ENCODE data around the gene RECK.
A peak's percentile ranks its signal among the peaks of the same experiment; 100 is the strongest.
"Not testable (repeated sequence)": the region's sequence is repeated elsewhere in the genome, so short reads cannot be mapped to it uniquely, and the experiment has no call there.

Gene RECK, protein sequence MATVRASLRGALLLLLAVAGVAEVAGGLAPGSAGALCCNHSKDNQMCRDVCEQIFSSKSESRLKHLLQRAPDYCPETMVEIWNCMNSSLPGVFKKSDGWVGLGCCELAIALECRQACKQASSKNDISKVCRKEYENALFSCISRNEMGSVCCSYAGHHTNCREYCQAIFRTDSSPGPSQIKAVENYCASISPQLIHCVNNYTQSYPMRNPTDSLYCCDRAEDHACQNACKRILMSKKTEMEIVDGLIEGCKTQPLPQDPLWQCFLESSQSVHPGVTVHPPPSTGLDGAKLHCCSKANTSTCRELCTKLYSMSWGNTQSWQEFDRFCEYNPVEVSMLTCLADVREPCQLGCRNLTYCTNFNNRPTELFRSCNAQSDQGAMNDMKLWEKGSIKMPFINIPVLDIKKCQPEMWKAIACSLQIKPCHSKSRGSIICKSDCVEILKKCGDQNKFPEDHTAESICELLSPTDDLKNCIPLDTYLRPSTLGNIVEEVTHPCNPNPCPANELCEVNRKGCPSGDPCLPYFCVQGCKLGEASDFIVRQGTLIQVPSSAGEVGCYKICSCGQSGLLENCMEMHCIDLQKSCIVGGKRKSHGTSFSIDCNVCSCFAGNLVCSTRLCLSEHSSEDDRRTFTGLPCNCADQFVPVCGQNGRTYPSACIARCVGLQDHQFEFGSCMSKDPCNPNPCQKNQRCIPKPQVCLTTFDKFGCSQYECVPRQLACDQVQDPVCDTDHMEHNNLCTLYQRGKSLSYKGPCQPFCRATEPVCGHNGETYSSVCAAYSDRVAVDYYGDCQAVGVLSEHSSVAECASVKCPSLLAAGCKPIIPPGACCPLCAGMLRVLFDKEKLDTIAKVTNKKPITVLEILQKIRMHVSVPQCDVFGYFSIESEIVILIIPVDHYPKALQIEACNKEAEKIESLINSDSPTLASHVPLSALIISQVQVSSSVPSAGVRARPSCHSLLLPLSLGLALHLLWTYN

DNA sequence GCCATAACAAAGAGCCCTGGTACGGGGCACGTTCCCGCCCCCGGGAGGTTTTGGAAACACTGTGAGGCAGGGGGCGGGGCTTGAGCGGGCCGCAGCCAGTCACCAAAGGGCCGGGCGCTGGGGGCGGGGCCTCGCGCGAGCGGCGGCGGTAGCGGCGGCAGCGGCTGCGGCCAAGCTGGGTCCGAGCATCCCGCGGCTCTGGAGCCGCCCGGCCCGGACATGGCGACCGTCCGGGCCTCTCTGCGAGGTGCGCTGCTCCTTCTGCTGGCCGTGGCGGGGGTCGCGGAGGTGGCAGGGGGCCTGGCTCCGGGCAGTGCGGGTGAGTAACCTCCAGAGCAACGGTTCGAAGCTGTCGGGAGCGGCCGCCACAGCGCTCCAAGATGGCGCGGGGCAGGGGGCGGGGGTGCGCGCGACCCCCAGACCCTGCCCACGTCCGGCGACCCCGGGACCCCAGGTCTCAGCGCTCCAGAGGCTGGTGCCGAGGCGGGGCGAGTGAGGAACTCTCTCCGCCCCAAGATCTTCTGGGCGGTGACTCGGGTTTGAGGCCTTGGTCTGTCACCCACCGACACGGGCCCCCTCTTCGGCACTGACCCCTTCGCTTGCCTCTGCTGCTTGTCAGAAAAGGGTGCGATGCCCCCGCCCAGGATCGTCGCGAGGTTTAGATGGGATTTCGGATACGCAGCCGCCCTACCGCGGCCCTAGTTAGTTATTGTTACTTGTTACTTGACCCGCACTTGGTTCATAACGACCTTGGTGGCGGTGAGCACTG is at the start of gene RECK:
Gene RECK, plus strand, starts transcription at position 134 of the 769 bp plus-strand sequence. Its CDS starts 86 bp downstream, at position 220.
- peak; percentile 93 for DNase-seq

DNA sequence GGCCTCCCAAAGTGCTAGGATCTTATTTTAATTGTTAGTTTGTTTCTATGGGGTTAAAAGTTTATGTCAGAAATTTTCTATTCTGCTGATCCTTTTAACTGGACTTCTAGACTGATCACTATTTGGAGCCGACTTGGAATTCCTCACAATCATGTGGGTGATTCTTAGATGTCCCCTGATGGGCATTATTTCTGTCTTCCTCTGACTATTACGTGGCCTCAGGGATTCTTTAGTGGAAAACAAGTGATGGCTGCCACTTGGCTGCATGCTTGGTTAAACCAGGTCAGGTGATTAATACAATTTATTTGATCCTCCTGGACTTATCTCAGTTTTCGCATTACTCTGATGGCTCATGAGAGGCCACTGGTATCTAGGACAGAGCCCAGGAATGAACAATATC is 46.6 kb upstream of the RECK start:
- no peak for DNase-seq

DNA sequence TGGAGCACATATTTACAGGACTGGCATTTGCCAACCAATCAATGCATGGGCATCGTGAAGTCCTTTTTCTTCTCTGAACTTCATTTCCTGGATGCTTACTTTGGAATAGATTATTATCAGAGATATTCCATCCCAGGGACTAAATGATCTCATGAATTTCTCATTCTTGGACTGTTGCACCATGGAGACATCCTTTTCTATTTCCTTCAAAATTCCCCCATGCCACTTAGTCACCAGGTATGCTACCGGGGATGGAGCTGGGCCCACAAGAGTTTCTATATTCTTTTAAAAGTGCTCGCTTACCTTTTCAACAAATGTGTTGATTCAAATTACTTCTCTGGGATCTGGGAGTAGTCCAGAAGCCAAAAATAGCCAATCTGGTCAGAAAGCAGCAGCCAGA is 43.6 kb upstream of the RECK start:
- not testable (repeated sequence) for DNase-seq

DNA sequence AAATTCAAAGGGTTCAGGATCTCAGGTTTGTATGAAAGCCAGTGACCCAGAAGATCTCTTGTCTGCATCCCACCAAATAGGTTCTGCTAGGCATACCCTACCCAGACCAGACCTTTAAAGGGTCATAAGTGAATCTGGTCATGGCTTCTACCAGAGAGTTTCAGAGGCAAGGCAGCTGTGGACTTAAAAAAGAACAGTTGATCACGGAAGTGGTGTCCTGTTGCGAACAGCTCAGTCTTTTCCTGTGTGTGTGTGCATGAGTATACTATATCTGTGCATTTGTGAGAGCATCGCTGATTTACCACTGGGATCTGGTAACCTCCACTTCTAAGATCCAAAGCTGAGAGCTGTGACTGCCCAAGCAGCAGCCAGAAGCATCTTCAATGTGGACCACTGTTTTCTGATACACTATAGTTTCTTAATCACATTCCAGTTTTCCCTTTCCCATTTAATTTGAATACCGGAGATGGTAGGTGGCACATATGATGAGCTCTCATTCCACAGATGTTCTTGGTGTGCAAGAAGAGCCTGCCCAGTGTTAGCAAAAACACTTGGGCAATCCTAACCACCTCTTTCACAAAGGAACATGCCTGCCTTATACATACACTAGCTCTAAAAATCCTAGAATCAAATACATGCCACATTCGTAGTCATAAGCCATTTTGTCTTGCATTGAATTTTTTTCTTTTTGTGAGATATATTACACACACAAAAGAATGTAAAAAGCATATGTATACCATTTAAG is 42.6 kb upstream of the RECK start:
- DNase-seq = no peak

DNA sequence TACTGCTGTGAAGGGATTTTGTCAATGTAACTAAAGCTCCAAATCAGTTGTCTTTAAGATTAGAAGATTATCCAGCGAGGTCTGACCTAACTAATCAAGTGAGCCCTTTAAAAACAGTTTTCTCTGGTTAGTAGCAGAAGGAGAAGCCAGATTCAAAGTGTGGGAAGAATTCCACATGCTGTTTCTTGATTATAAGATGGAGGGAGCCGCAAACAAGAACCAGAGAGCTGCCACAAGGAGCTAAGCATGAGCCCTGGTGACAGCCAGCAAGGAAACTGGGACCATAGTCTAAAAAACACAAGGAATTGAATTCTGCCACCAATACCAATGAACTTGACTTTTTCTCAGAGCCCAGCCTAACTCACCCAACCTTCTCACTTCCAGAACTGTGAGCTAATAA is 41.8 kb upstream of the RECK start:
- no peak for DNase-seq

DNA sequence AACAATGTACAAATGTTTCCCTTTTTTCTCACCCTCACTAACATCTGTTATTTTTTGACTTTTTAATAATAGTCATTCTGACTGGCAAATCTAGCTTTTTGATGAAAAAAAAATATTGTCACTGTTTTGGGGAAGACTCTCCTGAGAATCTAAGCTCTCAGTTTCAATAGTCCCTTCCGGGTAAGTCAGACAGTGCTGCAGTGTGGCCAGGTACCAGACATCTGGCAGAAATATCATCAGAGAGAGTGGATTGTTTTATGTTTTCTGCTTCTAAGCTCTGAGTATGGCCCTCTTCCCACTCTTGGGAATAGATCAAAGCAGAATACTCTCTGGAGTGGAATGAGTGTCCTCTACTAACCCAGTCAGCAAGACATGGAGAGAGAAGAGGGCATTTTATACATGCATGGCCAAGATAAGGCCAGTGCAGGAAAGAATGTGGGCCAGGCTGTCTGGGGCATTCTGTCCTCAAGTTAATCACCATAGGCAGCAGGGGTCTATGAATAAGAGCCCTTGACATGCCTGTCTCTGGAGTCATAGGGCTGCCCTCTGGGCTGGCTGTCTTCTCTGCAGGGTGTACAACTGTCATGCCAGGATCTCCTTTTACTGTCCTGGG is 40.2 kb upstream of the RECK start:
- peak; percentile 70 for DNase-seq

DNA sequence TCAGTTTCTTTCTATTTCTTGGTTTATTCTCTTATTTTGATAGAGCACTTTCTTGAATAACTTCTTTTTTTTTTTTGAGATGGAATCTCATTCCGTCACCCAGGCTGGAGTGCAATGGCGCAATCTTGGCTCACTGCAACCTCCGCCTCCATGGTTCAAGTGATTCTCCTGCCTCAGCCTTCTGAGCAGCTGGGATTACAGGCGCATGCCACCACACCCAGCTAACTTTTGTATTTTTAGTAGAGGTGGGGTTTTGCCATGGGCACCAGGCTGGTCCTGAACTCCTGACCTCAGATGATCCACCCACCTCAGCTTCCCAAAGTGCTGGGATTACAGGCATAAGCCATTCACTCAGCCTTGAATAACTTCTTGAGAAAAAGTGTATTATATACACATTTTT is 39.7 kb upstream of the RECK start:
- not testable (repeated sequence) for DNase-seq

DNA sequence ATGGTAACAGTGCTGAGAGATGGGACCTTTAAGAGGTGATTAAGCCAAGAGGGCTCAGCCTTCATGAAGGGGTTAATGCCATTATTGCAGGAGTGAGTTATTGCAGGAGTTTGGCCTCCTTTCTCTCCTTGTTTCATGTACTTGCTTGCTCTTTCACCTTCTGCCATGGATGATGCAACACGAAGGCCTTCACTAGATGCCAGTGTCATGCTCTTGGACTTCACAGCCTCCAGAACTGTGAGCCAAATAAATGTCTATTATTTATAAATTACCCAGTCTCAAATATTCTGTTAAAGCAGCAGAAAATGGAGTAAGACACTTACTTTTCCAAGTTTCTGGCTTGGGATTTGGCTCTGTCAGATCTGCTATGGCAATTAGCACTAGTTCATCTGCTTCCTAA is 38.4 kb upstream of the RECK start:
- DNase-seq = no peak

DNA sequence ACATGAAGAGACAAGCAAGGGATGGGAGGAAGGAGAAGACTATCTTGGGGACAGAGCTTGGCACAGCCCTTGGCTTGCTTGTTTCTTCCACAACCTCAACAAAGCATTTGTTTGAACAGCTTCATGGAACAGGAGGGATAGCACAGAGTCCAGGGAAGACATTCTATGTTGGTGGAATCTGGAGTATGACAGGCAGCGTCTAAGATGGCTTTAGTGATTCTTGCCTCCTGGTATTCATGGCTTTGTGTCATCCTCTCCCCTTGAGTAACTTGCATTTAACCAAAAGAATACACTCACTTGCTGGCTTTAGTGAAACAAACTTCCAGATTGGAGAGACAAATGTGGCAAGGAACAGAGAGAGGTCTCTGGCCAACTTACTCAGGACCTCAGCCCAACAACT is 30.8 kb upstream of the RECK start:
- no peak for DNase-seq

DNA sequence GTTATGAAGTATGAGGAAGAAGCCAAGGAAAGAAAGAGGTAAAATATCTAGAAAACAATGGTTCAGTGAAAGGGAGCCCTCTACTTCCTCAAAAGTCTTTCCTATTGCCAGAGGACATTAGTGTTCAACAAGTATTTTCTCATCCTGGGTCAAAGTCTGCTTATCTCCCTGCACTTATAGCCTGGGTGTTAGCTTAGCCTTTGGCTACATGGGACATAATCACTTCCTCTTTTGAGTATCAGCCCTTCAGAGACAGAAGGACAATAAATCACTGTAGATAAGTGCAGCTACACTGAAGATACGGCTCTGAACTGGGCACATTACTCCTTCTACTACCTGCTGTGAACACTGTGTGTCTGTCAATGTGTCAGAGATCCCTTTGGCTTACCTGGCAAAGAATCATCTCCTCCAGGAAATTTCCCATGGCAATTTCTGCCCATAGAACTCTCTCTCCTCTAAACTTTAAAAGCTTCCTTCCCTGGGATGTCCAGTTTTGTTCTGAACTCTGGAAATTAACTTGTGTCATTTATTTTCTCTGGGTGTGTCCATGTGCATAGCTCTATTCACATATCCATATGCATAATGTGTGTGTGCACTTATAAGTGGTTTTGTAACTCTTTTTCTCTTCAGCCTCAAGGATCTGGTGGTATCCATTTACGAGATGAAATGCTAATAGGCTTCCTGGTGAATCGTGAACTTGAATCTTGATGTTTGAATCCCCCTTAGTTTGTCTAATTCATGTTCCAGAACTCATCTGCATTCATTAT is 30.0 kb upstream of the RECK start:
- no peak for DNase-seq

DNA sequence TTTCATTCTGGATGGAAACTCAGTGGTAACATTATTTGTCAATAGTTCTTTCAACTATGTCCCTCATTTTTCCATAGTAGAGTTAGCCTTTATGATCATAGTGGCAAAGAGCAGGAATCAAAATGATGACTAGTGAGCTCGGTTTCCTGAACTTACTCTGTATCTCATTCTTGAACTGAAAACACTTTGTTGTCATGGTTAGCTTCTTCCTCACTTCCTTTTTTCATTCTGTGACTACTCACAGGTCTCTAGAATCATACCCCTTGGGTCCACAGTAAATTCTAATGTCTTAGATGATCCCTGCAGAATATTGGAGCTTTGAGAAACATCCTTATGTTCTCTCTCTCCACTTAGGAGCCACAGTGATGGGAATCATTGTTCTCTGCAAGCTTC is 29.4 kb upstream of the RECK start:
- no peak for DNase-seq

DNA sequence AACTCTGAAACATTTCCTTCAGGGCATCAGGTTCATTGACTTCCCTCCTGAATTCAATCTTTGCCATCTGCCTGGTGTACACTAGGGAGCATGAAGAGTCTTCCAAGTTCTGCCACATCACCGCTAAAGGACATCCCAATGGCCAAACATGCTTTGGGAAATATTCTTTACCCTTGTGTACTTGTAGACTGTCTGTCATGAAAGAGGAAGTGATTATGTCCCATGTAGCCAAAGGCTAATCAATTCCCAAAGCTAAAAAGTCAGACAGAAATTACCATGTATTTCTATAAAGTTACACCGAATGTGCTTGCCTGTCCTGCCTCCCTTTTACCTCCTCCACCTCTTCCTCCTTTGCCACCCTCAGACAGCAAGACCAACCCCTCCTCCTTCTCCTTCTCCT is 28.9 kb upstream of the RECK start:
- DNase-seq = no peak

DNA sequence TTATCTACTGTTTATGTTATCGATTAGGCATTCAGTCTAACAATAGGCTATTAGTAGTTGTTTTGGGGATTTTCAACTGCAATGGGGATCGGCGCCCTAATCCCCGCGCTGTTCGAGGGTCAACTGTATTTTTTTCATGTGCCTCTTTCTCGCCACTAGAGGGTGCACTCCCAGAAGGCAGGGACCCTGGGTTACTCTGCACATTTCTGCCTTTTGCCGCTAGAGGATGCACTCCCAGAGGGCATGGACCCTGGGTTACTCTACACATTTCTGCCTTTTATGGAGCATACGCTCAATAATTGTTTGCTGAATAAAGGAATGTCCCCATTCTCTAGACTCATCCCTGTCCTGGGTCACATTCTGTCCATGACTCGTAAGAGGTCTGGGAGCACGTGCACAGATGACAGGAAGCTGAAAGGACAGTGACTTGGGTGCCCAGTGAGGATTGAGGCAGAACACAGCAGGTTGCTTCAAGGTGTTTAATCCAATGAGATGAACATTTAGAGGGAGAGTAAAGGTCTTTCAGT is 27.9 kb upstream of the RECK start:
- peak; percentile 83 for DNase-seq

DNA sequence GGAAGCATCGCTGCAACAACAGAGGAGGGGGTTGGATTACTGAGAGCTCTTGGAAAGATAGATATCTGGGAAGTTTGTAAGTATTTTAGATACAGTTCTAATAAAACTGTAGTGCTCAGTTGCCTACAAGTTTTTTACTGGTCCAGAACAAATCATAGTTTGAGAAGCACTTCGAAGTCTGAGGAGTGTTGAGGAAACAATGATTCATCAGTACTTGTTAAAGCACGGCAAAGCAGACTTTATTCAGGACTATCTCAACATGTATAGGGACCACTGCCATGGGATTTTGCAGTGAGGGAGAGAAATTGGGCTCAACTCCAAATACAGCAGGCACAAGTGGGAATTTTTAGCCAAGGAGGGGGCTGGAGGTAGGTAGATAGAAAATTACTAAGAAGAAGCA is 25.3 kb upstream of the RECK start:
- DNase-seq = no peak

DNA sequence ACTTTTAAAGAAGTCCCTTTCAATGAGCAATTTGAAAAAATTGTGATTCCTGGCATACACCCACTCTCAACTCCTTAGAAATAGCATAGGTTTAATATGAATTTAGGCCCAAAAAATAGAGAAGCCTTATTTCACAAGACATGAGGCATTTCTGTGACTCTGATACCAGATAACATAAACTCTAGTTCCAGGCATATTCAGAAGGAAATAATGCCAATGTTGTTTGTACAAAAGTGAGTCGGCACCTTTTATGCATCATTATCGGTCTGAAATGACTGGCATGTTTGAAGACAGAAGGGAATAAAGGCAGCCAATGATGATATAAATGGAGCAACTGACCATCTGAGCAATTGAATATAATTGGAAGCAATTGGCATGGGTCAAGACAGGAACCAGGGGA is 19.4 kb upstream of the RECK start:
- DNase-seq = no peak

DNA sequence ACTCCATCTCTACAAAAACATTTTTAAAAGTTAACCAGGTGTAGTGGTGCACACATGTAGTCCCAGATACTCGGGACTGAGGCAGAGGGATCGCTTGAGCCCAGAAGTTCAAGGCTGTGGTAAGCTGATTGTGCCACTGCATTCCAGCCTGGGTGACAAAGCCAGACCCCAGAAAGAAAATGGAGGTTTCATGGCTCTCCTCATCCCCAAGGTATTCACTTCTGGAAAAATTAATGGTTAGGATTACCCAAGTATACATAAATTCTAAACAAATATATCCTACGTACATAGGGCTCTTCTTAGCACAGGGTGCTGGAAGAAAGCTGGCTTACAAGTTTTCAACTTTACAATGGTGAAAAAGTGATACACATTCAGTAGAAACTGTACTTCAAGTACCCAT is 18.6 kb upstream of the RECK start:
- no peak for DNase-seq

DNA sequence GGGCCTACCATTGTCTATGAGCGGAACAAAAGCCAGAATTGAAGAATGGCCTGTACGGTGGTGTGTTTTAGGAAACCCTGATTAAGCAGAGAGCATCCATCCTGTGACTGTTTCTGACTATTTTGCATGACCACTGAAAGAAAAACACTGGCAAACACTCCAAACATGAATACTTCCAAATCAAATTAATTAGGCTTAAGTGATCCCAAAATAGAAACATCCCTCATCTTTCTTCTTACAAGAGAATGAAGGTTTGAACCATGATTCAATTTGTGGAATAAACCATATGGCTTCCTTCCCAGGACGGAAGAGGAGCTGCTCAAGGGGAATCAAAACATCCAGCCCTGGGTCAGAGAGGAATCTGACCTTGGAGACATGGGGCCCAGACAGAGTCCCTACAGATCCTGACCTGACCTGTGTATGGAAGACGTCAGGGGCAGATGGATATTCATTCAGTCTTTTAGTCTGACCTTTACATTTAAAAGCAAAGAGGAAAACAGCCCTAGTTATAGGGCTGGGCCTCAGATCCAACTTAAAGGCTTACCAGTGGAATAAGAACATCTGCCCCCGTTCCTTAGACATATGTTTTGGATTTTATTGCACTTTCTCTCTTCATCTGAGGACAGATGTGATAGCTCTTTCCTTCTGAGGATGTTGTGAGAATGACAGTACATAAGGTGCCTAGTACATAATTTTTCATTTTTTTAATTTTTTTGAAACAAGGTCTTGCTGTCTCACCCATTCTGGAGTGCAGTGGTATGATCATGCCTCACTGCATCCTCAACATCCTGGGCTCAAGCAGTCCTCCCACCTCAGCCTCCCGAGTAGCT is 17.6 kb upstream of the RECK start:
- DNase-seq = no peak

DNA sequence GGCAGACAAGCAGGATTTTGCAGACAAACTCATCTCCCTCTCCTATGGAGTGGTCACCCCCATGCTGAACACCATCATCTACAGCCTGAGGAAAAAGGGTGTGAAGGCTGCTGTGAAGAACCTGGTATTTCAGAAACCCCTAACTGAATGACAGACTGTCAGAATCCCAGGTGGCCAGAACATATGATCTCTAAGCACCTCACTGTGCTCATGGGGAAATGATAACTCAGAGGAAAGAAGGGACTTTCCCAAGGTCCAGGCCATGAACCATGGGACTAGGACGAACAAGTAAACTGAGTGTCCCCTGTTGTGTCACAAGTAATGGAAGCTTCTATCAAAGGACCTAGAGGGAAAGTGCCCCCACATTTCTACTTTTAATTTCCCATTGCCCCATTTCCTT is 14.7 kb upstream of the RECK start:
- DNase-seq = no peak

DNA sequence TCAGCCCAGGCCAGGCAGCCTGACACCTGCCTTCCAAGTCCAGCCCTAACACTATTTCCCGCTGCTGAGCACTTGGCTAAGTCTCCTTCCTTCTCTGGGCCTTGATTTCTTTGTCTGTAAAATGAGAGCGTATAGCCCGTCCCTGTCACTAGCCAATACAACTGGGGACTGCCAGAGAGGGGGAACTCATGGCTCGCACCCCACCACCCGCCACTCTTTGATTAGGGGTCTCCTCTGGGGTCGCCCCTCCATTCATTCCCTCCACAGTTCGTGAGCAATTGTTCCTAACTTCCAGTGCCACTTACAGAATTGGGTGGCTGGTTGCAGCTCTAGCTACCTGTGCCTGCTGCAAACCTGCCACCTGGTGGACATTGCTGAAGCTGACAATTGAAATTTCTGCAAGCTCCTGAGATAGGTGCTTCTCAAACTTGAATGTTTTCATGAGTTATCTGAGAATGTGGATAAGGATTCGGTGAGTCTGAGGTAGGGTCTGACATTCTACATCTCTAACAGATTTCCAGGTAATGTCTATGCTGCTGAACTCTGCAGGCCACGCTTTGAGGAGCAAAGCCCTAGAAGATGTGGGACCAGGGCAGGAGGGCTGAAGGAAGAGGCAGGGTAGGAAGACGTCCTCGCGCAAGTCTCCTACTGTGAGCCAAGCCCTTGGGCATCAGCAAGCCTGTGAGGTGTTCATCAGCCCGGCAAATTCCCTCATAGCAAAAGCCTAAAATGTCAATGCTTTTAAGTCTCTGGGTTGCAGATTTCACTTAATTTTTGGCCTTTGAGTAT is 13.3 kb upstream of the RECK start:
- DNase-seq = peak; percentile 67

Data from EL (cell line).